Fibroblast of mammary gland (primary cell): Measurements from ENCODE around the gene POFUT2.

Source experiments
- DNase-seq: peaks from one replicate; pipeline ENCODE4 v3.0.0-alpha.2; 2010; ENCODE audit warnings: low read depth
- H3K4me3 ChIP-seq: 2 replicates; pipeline ENCODE4 v1.5.1; 2011; ENCODE audit warnings: low read depth, mild to moderate bottlenecking, low read length, moderate library complexity; ENCODE audit not compliant: control insufficient read depth
- TF ChIP-seq, protein P1 (sequence below): conservative IDR thresholded peaks from 2 replicates; pipeline ENCODE4 v1.5.1; 2011; ENCODE audit warnings: low read depth, low read length, inconsistent platforms; ENCODE audit not compliant: control insufficient read depth, insufficient read depth

The POFUT2 gene

DNA sequence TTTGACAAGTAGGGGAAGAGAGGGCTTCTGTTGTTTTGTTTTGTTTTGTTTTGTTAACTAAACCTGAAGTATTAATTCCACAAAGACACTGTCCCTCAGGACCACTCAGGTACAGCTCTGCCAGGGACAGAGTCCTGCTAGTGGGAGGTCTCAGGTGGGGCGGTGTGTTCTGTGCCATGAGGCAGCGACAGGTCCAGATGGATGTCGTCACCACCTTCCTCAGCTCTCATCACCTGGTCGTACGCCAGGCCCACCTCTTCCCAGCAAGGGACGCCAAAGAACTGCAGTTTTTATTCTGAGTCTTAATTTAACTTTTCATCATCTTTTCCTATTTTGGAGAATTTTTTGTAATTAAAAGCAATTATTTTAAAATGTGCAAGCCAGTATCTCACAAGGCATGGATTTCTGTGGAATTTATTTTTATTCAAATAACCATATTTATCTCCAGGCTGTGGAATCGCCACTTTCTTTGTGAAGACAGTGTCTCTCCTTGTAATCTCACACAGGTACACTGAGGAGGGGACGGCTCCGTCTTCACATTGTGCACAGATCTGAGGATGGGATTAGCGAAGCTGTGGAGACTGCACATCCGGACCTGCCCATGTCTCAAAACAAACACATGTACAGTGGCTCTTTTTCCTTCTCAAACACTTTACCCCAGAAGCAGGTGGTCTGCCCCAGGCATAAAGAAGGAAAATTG is 62.5 kb downstream of the POFUT2 start:
- DNase-seq: no peak
- TF ChIP-seq, protein P1, sequence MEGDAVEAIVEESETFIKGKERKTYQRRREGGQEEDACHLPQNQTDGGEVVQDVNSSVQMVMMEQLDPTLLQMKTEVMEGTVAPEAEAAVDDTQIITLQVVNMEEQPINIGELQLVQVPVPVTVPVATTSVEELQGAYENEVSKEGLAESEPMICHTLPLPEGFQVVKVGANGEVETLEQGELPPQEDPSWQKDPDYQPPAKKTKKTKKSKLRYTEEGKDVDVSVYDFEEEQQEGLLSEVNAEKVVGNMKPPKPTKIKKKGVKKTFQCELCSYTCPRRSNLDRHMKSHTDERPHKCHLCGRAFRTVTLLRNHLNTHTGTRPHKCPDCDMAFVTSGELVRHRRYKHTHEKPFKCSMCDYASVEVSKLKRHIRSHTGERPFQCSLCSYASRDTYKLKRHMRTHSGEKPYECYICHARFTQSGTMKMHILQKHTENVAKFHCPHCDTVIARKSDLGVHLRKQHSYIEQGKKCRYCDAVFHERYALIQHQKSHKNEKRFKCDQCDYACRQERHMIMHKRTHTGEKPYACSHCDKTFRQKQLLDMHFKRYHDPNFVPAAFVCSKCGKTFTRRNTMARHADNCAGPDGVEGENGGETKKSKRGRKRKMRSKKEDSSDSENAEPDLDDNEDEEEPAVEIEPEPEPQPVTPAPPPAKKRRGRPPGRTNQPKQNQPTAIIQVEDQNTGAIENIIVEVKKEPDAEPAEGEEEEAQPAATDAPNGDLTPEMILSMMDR: no peak

DNA sequence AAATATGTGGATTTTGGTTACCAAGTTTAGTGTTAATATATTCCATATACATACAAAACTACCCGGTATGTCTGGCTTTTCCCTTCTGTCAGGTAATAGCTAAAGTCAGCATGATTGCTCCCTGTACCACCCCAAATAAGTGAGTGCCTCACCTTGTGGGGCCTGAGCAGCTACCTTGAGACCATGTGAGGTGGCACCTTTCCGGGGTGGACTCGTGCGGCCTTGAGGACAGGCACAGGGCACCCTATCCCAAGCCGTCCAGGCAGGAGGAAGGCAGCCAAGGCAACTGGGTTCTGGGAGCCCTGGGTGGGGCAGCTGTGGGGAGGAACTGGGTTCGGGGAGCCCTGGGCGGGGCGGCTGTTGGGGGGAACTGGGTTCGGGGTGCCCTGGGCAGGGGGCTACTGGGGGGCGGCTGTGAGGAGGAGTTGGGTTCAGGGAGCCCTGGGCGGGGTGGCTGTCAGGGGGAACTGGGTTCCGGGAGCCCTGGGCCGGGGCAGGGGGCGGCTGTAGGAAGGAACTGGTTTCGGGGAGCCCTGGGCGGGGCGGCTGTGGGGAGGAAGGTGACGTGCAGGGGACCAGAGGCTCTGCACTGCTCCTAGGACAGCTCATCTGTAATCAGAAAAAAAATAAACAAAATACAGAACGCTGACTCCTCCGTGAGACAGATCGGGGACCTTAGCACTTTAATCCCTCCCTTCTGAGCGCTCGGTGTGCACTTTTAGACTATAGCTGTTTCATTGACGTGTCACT is 63.3 kb downstream of the POFUT2 start:
- TF ChIP-seq, protein P1: no peak
- no peak overlapping the region for H3K4me3 ChIP-seq
- no peak for DNase-seq

More for the DNA sequence above, 62.5 kb downstream of the POFUT2 start:
- H3K4me3 ChIP-seq: no peak overlapping the region

DNA sequence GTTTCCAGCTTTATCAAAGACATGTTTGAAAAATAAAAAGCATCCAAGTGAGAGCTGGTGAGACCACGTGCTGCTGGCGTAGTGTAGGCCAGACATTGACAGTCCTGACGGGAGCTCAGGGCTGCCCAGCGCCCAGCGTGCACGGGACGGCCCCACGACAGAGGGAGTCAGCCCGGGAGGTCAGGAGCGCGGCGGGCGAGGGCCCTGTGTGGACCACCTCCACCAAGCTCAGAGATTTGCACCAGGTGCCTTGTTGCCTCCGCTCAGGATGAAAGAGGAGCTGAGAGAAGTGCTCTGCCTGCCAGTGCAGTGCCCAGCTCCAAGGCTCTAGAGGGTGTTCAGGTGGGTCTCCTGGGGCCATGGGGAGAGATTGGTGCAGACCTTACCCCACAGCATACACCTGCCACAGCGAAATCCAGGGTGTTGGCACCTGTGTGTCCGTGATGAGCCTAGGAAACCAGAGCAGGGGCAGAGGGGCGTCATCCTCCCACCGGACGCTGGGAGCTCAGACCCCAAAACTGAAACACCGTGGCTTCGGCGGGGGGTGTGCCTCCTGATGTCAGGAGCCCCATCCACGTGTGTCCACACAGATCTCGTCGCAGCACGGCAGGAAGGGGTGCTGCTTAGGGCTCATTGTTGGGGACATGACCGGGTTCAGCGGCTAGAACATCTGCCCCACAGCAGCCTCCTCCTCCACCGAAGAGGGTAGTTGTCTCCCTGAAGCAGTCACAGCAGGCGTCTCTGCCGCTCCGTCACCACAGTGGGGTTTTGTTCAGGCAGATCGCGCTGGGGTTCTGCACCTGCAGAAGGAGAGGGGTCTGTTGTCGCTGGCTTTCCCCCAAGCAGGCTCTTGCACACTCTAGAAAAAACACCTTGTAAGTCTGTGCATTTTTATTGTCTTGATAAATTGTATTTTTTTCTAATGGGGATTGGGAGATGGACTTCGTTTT is 64.2 kb downstream of the POFUT2 start:
- H3K4me3 ChIP-seq: no peak overlapping the region
- DNase-seq: no peak
- TF ChIP-seq, protein P1: no peak

GRCh38 chr21:45222001-45222400 is 65.7 kb downstream of the POFUT2 start:
- TF ChIP-seq, protein P1: no peak
- no peak overlapping the region for H3K4me3 ChIP-seq
- DNase-seq: no peak

GRCh38 chr21:45220714-45221490 is 66.8 kb downstream of the POFUT2 start:
- DNase-seq: no peak
- H3K4me3 ChIP-seq: no peak overlapping the region
- TF ChIP-seq, protein P1: no peak

- TF ChIP-seq, protein P1: no peak
- DNase-seq: peak; percentile 30
- H3K4me3 ChIP-seq: no peak overlapping the region
These were observed 67.6 kb downstream of the POFUT2 start for GRCh38 chr21:45220071-45220481.
